ENCODE results near the gene GIMAP5.

The GIMAP5 gene

GRCh38 chr7:150737265-150738055, at the start of gene GIMAP5:
GIMAP5 (plus strand) TSS chr7:150737418; CDS start chr7:150740885, 3,467 bp downstream.
- TF ChIP-seq CTCF (IDR thresholded peaks at IDR 0.05; ENCODE audit: low read depth, low read length) = no peak
- H3K27ac ChIP-seq (ENCODE audit: low read length) = no peak within 1 kb of the TSS
- no peaks in the 10 kb centered on the region for H3K79me2 ChIP-seq (ENCODE audit: low read length)
- H3K9me3 ChIP-seq (ENCODE audit: insufficient read depth, low read length) = no peaks in the 10 kb centered on the region
- peak within 1 kb of the TSS; percentile 74 for H3K4me2 ChIP-seq (ENCODE audit: low read length)
- peaks cover 38% of the 10 kb centered on the region for H3K4me1 ChIP-seq (ENCODE audit: low read length)
- H2AFZ ChIP-seq (ENCODE audit: low read depth, low read length) = peak within 1 kb of the TSS; percentile 78; the same call in 1 of the 2 replicates
- peak within 1 kb of the TSS; percentile 73 for H3K4me3 ChIP-seq (ENCODE audit: low read length)
- H3K9ac ChIP-seq (ENCODE audit: low read length) = peak within 1 kb of the TSS; percentile 44
- no peaks in the 10 kb centered on the region for H3K36me3 ChIP-seq (replicated peaks; ENCODE audit: low read depth, low read length)
- peaks cover 25% of the 10 kb centered on the region for H3K27me3 ChIP-seq (ENCODE audit: low read depth, low read length)
- H4K20me1 ChIP-seq (ENCODE audit: insufficient read depth, low read length) = no peaks in the 10 kb centered on the region

GRCh38 chr7:150688630-150689029, 48.6 kb upstream of the GIMAP5 start:
- H3K36me3 ChIP-seq (replicated peaks; ENCODE audit: low read depth, low read length) = no peaks in the 10 kb centered on the region
- H3K4me2 ChIP-seq (ENCODE audit: low read length) = no peak overlapping the region
- H4K20me1 ChIP-seq (ENCODE audit: insufficient read depth, low read length) = no peaks in the 10 kb centered on the region
- H3K4me1 ChIP-seq (ENCODE audit: low read length) = peaks cover 15% of the 10 kb centered on the region
- no peak overlapping the region for H3K9ac ChIP-seq (ENCODE audit: low read length)
- no peak for TF ChIP-seq EZH2phosphoT487 (IDR thresholded peaks at IDR 0.05; ENCODE audit: low read depth)
- no peak for TF ChIP-seq CTCF (IDR thresholded peaks at IDR 0.05; ENCODE audit: low read depth, low read length)
- H3K27ac ChIP-seq (ENCODE audit: low read length) = no peak overlapping the region
- H3K27me3 ChIP-seq (ENCODE audit: low read depth, low read length) = no peaks in the 10 kb centered on the region
- H3K9me3 ChIP-seq (ENCODE audit: insufficient read depth, low read length) = no peaks in the 10 kb centered on the region
- no peak overlapping the region for H3K4me3 ChIP-seq (ENCODE audit: low read length)
- H2AFZ ChIP-seq (ENCODE audit: low read depth, low read length) = no peak overlapping the region
- H3K79me2 ChIP-seq (ENCODE audit: low read length) = no peaks in the 10 kb centered on the region

GRCh38 chr7:150695654-150696053, 41.6 kb upstream of the GIMAP5 start:
- H3K4me1 ChIP-seq (ENCODE audit: low read length) = no peaks in the 10 kb centered on the region
- H3K36me3 ChIP-seq (replicated peaks; ENCODE audit: low read depth, low read length) = no peaks in the 10 kb centered on the region
- H4K20me1 ChIP-seq (ENCODE audit: insufficient read depth, low read length) = no peaks in the 10 kb centered on the region
- peaks cover 16% of the 10 kb centered on the region; the same call in 1 of the 2 replicates for H3K27me3 ChIP-seq (ENCODE audit: low read depth, low read length)
- H3K4me2 ChIP-seq (ENCODE audit: low read length) = no peak overlapping the region
- no peaks in the 10 kb centered on the region for H3K79me2 ChIP-seq (ENCODE audit: low read length)
- no peak overlapping the region for H3K4me3 ChIP-seq (ENCODE audit: low read length)
- H3K9ac ChIP-seq (ENCODE audit: low read length) = no peak overlapping the region
- no peak overlapping the region for H2AFZ ChIP-seq (ENCODE audit: low read depth, low read length)
- TF ChIP-seq CTCF (IDR thresholded peaks at IDR 0.05; ENCODE audit: low read depth, low read length) (no peak), EZH2phosphoT487 (IDR thresholded peaks at IDR 0.05; ENCODE audit: low read depth) (no peak)
- H3K9me3 ChIP-seq (ENCODE audit: insufficient read depth, low read length) = peaks cover 3% of the 10 kb centered on the region; the same call in 1 of the 2 replicates
- H3K27ac ChIP-seq (ENCODE audit: low read length) = no peak overlapping the region

- Histone ChIP-seq H3K27ac (ENCODE audit: low read length) (no peak overlapping the region), H4K20me1 (ENCODE audit: insufficient read depth, low read length) (no peaks in the 10 kb centered on the region), H2AFZ (ENCODE audit: low read depth, low read length) (no peak overlapping the region), H3K4me3 (ENCODE audit: low read length) (no peak overlapping the region), H3K4me1 (ENCODE audit: low read length) (no peaks in the 10 kb centered on the region), H3K9me3 (ENCODE audit: insufficient read depth, low read length) (peaks cover 8% of the 10 kb centered on the region; the same call in 1 of the 2 replicates), H3K27me3 (ENCODE audit: low read depth, low read length) (no peaks in the 10 kb centered on the region), H3K36me3 (replicated peaks; ENCODE audit: low read depth, low read length) (no peaks in the 10 kb centered on the region), H3K4me2 (ENCODE audit: low read length) (no peak overlapping the region), H3K9ac (ENCODE audit: low read length) (no peak overlapping the region), H3K79me2 (ENCODE audit: low read length) (no peaks in the 10 kb centered on the region)
- no peak for TF ChIP-seq CTCF (IDR thresholded peaks at IDR 0.05; ENCODE audit: low read depth, low read length)
Measured at GRCh38 chr7:150703209-150703608, 34.0 kb upstream of the GIMAP5 start.
